Measurements from ENCODE around the gene STK32C.

The STK32C gene

GRCh38 chr10:132199268-132199853 lies 108.4 kb downstream of the STK32C start:
- no peak for DNase-seq (ENCODE audit: low read depth in 2 of 2)

GRCh38 chr10:132198381-132199181 lies 109.2 kb downstream of the STK32C start:
- no peak for DNase-seq (ENCODE audit: low read depth in 2 of 2)

- DNase-seq (ENCODE audit: low read depth in 2 of 2), result no peak
These were observed 109.7 kb downstream of the STK32C start for GRCh38 chr10:132198068-132198370.

- DNase-seq (ENCODE audit: low read depth in 2 of 2), result no peak
These were observed 110.3 kb downstream of the STK32C start for GRCh38 chr10:132197271-132198067.

- DNase-seq (ENCODE audit: low read depth in 2 of 2), result no peak
These were observed 111.3 kb downstream of the STK32C start for GRCh38 chr10:132196178-132197113.

- no peak for DNase-seq (ENCODE audit: low read depth in 2 of 2)
These were observed 112.2 kb downstream of the STK32C start for GRCh38 chr10:132195366-132196075.

GRCh38 chr10:132194726-132195125 lies 113.0 kb downstream of the STK32C start:
- DNase-seq (ENCODE audit: low read depth in 2 of 2), result no peak

GRCh38 chr10:132193907-132194552 lies 113.7 kb downstream of the STK32C start:
- DNase-seq (ENCODE audit: low read depth in 2 of 2), result no peak

- DNase-seq (ENCODE audit: low read depth in 2 of 2), result no peak
These were observed 114.6 kb downstream of the STK32C start for GRCh38 chr10:132192991-132193665.

GRCh38 chr10:132192076-132192975 lies 115.4 kb downstream of the STK32C start:
- no peak for DNase-seq (ENCODE audit: low read depth in 2 of 2)

- DNase-seq (ENCODE audit: low read depth in 2 of 2), result no peak
These were observed 117.8 kb downstream of the STK32C start for GRCh38 chr10:132189810-132190422.

- DNase-seq (ENCODE audit: low read depth in 2 of 2), result no peak
These were observed 118.7 kb downstream of the STK32C start for GRCh38 chr10:132189016-132189415.

- no peak for DNase-seq (ENCODE audit: low read depth in 2 of 2)
These were observed 119.4 kb downstream of the STK32C start for GRCh38 chr10:132188331-132188730.

- no peak for DNase-seq (ENCODE audit: low read depth in 2 of 2)
These were observed 120.2 kb downstream of the STK32C start for GRCh38 chr10:132187430-132188138.

GRCh38 chr10:132186488-132187429 lies 121.0 kb downstream of the STK32C start, which contains the start of gene DPYSL4:
DPYSL4 (plus strand) TSS chr10:132186948; CDS start chr10:132187064, 116 bp downstream.
- no peak for DNase-seq (ENCODE audit: low read depth in 2 of 2)
